ACC112 (cell line): ENCODE measurements around the gene DFFB.

Experiments used
- H2AFZ ChIP-seq: fragments of 200-600 bp; sonication (generic); one replicate; pipeline ENCODE4 v1.6.0; 2017; ENCODE audit warnings: antibody characterized with exemption, low read length; ENCODE audit not compliant: unreplicated experiment
- H3K27ac ChIP-seq: fragments of 200-600 bp; sonication (generic); 2 replicates; pipeline ENCODE4 v1.5.1; 2014; ENCODE audit warnings: low read depth, mild to moderate bottlenecking, antibody characterized with exemption, low read length, moderate library complexity
- H3K27me3 ChIP-seq: fragments of 200-600 bp; sonication (generic); 2 replicates; pipeline ENCODE4 v1.6.1; 2014; ENCODE audit warnings: mild to moderate bottlenecking, antibody characterized with exemption, low read length, moderate library complexity, mixed read lengths; ENCODE audit not compliant: insufficient read depth
- H3K36me3 ChIP-seq: fragments of 200-600 bp; sonication (generic); 2 replicates; pipeline ENCODE4 v1.6.1; 2016; ENCODE audit warnings: mild to moderate bottlenecking, antibody characterized with exemption, low read length, moderate library complexity, mixed read lengths; ENCODE audit not compliant: insufficient read depth
- H3K4me1 ChIP-seq: fragments of 200-600 bp; sonication (generic); one replicate; pipeline ENCODE4 v1.6.1; 2016; ENCODE audit warnings: low read length, mixed read lengths; ENCODE audit not compliant: insufficient read depth, unreplicated experiment, control insufficient read depth
- H3K4me3 ChIP-seq: fragments of 200-600 bp; sonication (generic); 2 replicates; pipeline ENCODE4 v1.5.1; 2014; ENCODE audit warnings: mild to moderate bottlenecking, low read depth, low read length
- H3K79me2 ChIP-seq: fragments of 200-600 bp; sonication (generic); one replicate; pipeline ENCODE4 v1.6.0; 2016; ENCODE audit warnings: low read length; ENCODE audit not compliant: control insufficient read depth, unreplicated experiment, insufficient read depth

DFFB gene

GRCh38 chr1:3904006-3904842, 46.9 kb downstream of the DFFB start:
- Histone ChIP-seq H3K4me3 (no peak overlapping the region), H3K79me2 (peaks cover 8% of the 10 kb centered on the region), H2AFZ (no peak overlapping the region), H3K4me1 (peaks cover 1% of the 10 kb centered on the region), H3K27me3 (peaks cover 4% of the 10 kb centered on the region; the same call in 1 of the 2 replicates), H3K36me3 (no peaks in the 10 kb centered on the region), H3K27ac (no peak overlapping the region)

GRCh38 chr1:3904843-3905185, 47.5 kb downstream of the DFFB start:
- peaks cover 6% of the 10 kb centered on the region; the same call in 1 of the 2 replicates for H3K27me3 ChIP-seq
- no peaks in the 10 kb centered on the region for H3K4me1 ChIP-seq
- H3K36me3 ChIP-seq, result no peaks in the 10 kb centered on the region
- H3K27ac ChIP-seq, result no peak overlapping the region
- H2AFZ ChIP-seq, result no peak overlapping the region
- H3K79me2 ChIP-seq, result peaks cover 2% of the 10 kb centered on the region
- no peak overlapping the region for H3K4me3 ChIP-seq

GRCh38 chr1:3905266-3905952, 48.1 kb downstream of the DFFB start:
- Histone ChIP-seq H3K27me3 (peaks cover 6% of the 10 kb centered on the region; the same call in 1 of the 2 replicates), H3K36me3 (no peaks in the 10 kb centered on the region), H3K79me2 (no peaks in the 10 kb centered on the region), H3K4me3 (no peak overlapping the region), H3K27ac (no peak overlapping the region), H2AFZ (no peak overlapping the region), H3K4me1 (no peaks in the 10 kb centered on the region)

GRCh38 chr1:3905953-3906671, 48.8 kb downstream of the DFFB start:
- H2AFZ ChIP-seq, result no peak overlapping the region
- H3K4me1 ChIP-seq, result no peaks in the 10 kb centered on the region
- H3K27me3 ChIP-seq, result peaks cover 6% of the 10 kb centered on the region; the same call in 1 of the 2 replicates
- no peak overlapping the region for H3K27ac ChIP-seq
- H3K4me3 ChIP-seq, result no peak overlapping the region
- no peaks in the 10 kb centered on the region for H3K36me3 ChIP-seq
- H3K79me2 ChIP-seq, result no peaks in the 10 kb centered on the region

GRCh38 chr1:3906672-3907020, 49.4 kb downstream of the DFFB start:
- Histone ChIP-seq H2AFZ (no peak overlapping the region), H3K4me3 (no peak overlapping the region), H3K27ac (no peak overlapping the region), H3K4me1 (no peaks in the 10 kb centered on the region), H3K79me2 (no peaks in the 10 kb centered on the region), H3K36me3 (no peaks in the 10 kb centered on the region), H3K27me3 (peaks cover 9% of the 10 kb centered on the region)

GRCh38 chr1:3907031-3907534, 49.8 kb downstream of the DFFB start:
- Histone ChIP-seq H3K79me2 (no peaks in the 10 kb centered on the region), H2AFZ (no peak overlapping the region), H3K4me3 (no peak overlapping the region), H3K27ac (no peak overlapping the region), H3K36me3 (no peaks in the 10 kb centered on the region), H3K27me3 (peaks cover 9% of the 10 kb centered on the region), H3K4me1 (no peaks in the 10 kb centered on the region)

- no peaks in the 10 kb centered on the region for H3K4me1 ChIP-seq
- H3K27me3 ChIP-seq, result peaks cover 9% of the 10 kb centered on the region
- H3K79me2 ChIP-seq, result no peaks in the 10 kb centered on the region
- H3K4me3 ChIP-seq, result no peak overlapping the region
- no peaks in the 10 kb centered on the region for H3K36me3 ChIP-seq
- no peak overlapping the region for H2AFZ ChIP-seq
- no peak overlapping the region for H3K27ac ChIP-seq
Measured at GRCh38 chr1:3907621-3908165, 50.4 kb downstream of the DFFB start.

- Histone ChIP-seq H3K79me2 (no peaks in the 10 kb centered on the region), H3K4me3 (no peak overlapping the region), H3K27me3 (peaks cover 9% of the 10 kb centered on the region), H3K27ac (no peak overlapping the region), H3K36me3 (no peaks in the 10 kb centered on the region), H3K4me1 (no peaks in the 10 kb centered on the region), H2AFZ (no peak overlapping the region)
Measured at GRCh38 chr1:3908886-3909517, 51.7 kb downstream of the DFFB start.

GRCh38 chr1:3909615-3910014, 52.3 kb downstream of the DFFB start:
- H3K79me2 ChIP-seq, result no peaks in the 10 kb centered on the region

GRCh38 chr1:3910049-3910731, 52.9 kb downstream of the DFFB start:
- Histone ChIP-seq H3K27ac (no peak overlapping the region), H3K79me2 (no peaks in the 10 kb centered on the region), H3K27me3 (peaks cover 9% of the 10 kb centered on the region), H3K36me3 (no peaks in the 10 kb centered on the region), H3K4me1 (no peaks in the 10 kb centered on the region), H3K4me3 (no peak overlapping the region), H2AFZ (no peak overlapping the region)

More at GRCh38 chr1:3909615-3910014, 52.3 kb downstream of the DFFB start:
- H3K36me3 ChIP-seq, result no peaks in the 10 kb centered on the region
- H3K4me3 ChIP-seq, result no peak overlapping the region
- H3K27me3 ChIP-seq, result peaks cover 9% of the 10 kb centered on the region
- H3K27ac ChIP-seq, result no peak overlapping the region
- H3K4me1 ChIP-seq, result no peaks in the 10 kb centered on the region
- H2AFZ ChIP-seq, result no peak overlapping the region
